ENCODE results near the gene PANX2.

Gene PANX2

GRCh38 chr22:50219800-50220602 lies 49.5 kb downstream of the PANX2 start:
- TF ChIP-seq POLR2A (IDR thresholded peaks at IDR 0.05; ENCODE audit: low read length), result no peak
- DNase-seq, result no peak

GRCh38 chr22:50220603-50221409 lies 50.3 kb downstream of the PANX2 start:
- DNase-seq, result no peak
- no peak for TF ChIP-seq POLR2A (IDR thresholded peaks at IDR 0.05; ENCODE audit: low read length)
- no peak for TF ChIP-seq GATA1 (IDR thresholded peaks at IDR 0.05; ENCODE audit: low read depth, low read length)

- DNase-seq, result no peak
- no peak for TF ChIP-seq GATA1 (IDR thresholded peaks at IDR 0.05; ENCODE audit: low read depth, low read length)
These were observed 51.1 kb downstream of the PANX2 start for GRCh38 chr22:50221410-50222300.

GRCh38 chr22:50222508-50222907 lies 52.0 kb downstream of the PANX2 start:
- DNase-seq, result no peak
- no peak for TF ChIP-seq GATA1 (IDR thresholded peaks at IDR 0.05; ENCODE audit: low read depth, low read length)
- no peak for TF ChIP-seq POLR2A (IDR thresholded peaks at IDR 0.05; ENCODE audit: low read length)

GRCh38 chr22:50224071-50224470 lies 53.5 kb downstream of the PANX2 start:
- DNase-seq, result no peak
- no peak for TF ChIP-seq POLR2A (IDR thresholded peaks at IDR 0.05; ENCODE audit: low read length)

- no peak for DNase-seq
- no peak for TF ChIP-seq POLR2A (IDR thresholded peaks at IDR 0.05; ENCODE audit: low read length)
- no peak for TF ChIP-seq GATA1 (IDR thresholded peaks at IDR 0.05; ENCODE audit: low read depth, low read length)
These were observed 54.9 kb downstream of the PANX2 start for GRCh38 chr22:50225200-50225969.

GRCh38 chr22:50226063-50226874 lies 55.7 kb downstream of the PANX2 start:
- TF ChIP-seq GATA1 (IDR thresholded peaks at IDR 0.05; ENCODE audit: low read depth, low read length) (no peak), POLR2A (IDR thresholded peaks at IDR 0.05; ENCODE audit: low read length) (no peak)
- DNase-seq, result no peak

- TF ChIP-seq GATA1 (IDR thresholded peaks at IDR 0.05; ENCODE audit: low read depth, low read length) (no peak), POLR2A (IDR thresholded peaks at IDR 0.05; ENCODE audit: low read length) (no peak)
- no peak for DNase-seq
These were observed 56.3 kb downstream of the PANX2 start for GRCh38 chr22:50226875-50227165.

- no peak for TF ChIP-seq GATA1 (IDR thresholded peaks at IDR 0.05; ENCODE audit: low read depth, low read length)
- no peak for TF ChIP-seq POLR2A (IDR thresholded peaks at IDR 0.05; ENCODE audit: low read length)
- no peak for DNase-seq
These were observed 57.2 kb downstream of the PANX2 start for GRCh38 chr22:50227579-50228215.

- TF ChIP-seq POLR2A (IDR thresholded peaks at IDR 0.05; ENCODE audit: low read length) (no peak), GATA1 (IDR thresholded peaks at IDR 0.05; ENCODE audit: low read depth, low read length) (no peak)
- DNase-seq, result no peak
These were observed 57.8 kb downstream of the PANX2 start for GRCh38 chr22:50228366-50228765.

- no peak for TF ChIP-seq POLR2A (IDR thresholded peaks at IDR 0.05; ENCODE audit: low read length)
- no peak for TF ChIP-seq GATA1 (IDR thresholded peaks at IDR 0.05; ENCODE audit: low read depth, low read length)
- no peak for DNase-seq
These were observed 58.8 kb downstream of the PANX2 start for GRCh38 chr22:50229370-50229769.

All from erythroblast (primary cell).